Kidney glomerular epithelial cell (primary cell): ENCODE measurements around the gene SLIT3.
"Not testable (repeated sequence)": the region's sequence is repeated elsewhere in the genome, so short reads cannot be mapped to it uniquely, and the experiment has no call there.

Experiments used
- DNase-seq: peaks from one replicate; lab custom pipeline; 2025; lab: John Stamatoyannopoulos, UW

The SLIT3 gene

DNA sequence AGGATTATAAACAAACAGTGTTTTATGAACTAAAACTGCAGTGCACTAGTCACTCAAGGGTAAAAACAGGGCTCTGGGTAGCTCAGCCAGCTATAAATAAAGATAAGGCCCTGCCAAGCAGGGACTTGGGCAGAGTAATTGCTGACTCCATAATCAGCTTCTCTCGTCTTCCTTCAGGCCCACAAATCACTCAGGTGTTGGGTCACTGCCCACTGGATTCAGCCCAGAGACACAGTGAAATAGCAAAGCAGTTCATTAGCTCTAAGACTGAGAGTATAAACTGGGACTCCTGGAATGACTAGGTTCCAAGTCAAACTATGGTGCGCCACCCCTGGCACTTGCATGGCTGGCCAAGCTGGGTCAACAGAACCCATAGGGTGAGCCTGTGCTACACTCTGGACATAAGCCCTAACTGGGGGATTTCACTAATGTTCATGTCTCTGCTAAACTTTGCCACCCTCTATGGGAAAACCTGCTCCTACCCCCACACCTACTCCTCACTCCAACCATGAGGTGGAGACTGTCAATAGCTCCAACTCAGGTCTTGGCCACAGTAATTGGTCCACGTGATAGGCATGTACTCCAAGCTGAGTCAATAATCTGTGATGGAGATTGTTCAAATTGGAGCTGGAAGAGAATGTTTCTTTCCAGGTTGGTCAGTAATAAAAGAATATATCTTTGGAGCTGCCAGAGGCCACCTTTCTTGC, 158.5 kb downstream of the SLIT3 start:
- DNase-seq = peak; percentile 88

DNA sequence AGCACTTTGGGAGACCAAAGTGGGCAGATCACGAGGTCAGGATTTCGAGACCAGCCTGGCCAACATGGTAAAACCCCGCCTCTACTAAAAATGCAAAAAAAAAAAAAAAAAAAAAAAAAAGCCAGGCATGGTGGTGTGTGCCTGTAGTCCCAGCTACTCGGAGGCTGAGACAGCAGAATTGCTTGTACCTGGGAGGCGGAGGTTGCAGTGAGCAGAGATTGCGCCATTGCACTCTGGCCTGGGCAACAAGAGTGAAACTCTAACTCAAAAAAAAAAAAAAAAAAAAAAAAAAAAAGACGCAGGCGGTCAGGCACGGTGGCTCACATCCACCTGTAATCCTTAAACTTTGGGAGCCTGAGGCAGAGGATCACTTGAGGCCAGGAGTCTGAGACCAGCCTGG, 160.7 kb downstream of the SLIT3 start:
- not testable (repeated sequence) for DNase-seq

- peak; percentile 7 for DNase-seq
These were observed 161.4 kb downstream of the SLIT3 start for GRCh38 chr5:169139480-169140050.

DNA sequence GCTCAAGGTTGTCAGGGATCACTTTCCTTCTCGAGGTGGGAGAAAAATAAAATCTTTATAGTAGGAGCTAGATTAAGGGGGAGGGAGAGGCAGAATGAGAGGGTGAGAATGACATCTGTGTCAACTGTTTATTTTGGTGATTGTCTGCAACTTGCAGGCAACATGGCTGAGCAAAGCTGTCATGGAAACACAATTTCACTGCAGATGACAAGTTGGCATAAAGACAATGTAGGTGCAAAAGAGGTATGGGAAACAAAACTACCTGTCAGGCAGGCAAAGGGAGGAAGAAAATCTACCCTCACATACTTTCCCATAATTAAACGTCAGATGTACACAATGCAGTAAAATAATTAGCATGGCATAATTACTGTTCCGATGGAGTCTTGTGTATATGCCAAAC, 167.4 kb downstream of the SLIT3 start:
- no peak for DNase-seq

DNA sequence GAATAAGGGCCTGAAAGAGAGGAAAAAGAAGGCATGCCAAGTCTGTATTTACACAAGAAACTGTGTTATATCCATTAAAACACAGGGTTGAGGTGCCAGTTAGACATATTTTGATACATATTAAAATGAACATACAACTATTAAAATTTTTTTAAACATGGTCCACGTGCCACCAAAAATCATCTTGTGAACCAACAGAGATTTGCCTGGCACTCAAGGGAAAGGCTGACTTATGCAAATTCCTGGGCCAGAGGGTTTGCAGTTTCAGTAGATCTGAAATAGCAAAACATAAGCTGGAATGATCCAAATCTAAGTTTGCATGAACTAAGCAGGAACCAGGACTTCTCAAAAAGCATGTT, 168.7 kb downstream of the SLIT3 start:
- no peak for DNase-seq

DNA sequence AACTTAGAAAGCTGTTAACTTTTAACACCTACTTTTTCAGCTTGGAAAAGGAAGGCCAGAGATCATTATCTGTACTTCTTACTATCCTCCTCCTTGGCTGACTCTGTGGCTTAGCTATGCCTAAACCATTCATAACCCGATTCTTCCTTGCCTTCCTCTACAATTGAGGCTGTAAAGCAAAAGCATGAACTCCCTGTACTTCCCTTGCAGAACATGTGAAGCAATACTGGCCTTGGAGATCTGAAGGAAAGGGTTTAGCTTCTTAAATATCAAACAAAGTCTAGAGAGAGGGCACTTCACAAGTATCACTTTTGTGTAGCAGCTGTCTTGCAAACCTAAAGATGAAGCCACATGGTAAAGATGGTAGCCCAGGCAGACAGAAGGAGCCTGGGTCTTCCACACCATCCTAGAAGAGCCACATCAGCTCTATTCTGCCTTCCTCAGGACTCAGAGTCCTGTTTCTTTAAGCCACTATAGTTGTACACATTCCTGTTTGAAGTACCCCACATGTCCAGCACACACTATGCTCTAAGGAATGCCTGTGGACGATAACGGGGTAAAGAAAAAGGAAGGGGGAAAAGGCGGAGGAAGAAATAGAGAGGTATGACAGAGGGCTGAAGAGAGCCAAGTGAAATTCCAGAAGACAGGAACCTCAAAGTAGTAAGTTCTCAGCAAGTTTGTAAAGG, 169.2 kb downstream of the SLIT3 start:
- DNase-seq = no peak

DNA sequence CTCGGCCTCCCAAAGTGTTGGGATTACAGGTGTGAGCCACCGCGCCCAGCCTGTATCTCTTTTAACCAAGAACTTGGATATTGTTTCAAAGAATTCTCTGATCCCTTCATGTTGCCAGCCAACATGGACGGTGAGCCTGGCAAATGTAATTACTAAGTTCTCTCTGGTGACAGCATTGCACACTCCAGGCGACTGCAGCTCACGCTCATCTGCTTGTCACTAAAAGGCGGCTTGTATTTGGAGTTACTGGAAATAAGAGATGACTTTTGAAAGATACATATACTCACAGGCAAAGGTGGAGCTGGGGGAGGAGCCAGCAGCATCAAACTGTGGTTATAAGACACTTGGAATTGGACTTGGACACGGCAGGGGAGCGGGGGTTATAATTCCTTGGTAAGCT, 172.3 kb downstream of the SLIT3 start:
- DNase-seq = no peak

DNA sequence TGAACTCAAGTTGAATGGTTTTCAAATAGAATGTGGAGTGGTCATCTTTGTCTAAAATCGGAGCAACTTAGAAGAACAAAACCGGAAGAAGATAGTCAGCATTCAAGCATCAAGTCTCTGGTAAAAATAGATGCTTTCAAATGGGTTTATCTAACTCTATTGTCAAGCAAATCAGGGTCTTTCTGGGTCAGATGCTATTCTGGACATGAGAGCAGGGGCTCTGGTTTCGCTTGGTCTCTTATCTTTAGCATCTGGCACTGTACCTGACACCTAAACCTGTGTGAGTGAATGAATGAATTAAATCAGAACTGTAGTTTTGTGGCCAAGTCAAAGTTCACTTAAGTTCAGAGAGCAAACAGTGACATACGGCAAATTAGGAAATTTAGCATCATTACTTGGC, 173.5 kb downstream of the SLIT3 start:
- no peak for DNase-seq

GRCh38 chr5:169126481-169127021, 174.4 kb downstream of the SLIT3 start:
- peak; percentile 27 for DNase-seq

- DNase-seq = no peak
These were observed 175.4 kb downstream of the SLIT3 start for GRCh38 chr5:169125571-169125970.

DNA sequence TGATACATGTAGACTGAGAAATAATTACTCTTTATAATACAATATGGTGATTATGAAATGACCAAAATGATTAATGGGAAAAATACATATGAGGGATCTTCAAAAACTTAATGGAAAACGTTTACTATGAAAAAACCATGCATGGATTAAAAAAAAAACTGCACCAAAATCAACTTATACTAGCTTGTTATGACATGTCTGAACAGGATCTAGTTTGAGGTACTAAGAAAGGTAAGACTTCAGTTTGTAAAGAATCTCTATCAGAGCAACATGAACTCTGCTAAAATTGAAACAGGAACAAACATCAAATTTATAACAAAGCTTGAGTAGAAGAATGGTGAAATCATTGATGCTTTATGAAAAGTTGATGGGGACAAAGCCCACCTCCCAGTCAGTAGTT, 178.0 kb downstream of the SLIT3 start:
- no peak for DNase-seq

DNA sequence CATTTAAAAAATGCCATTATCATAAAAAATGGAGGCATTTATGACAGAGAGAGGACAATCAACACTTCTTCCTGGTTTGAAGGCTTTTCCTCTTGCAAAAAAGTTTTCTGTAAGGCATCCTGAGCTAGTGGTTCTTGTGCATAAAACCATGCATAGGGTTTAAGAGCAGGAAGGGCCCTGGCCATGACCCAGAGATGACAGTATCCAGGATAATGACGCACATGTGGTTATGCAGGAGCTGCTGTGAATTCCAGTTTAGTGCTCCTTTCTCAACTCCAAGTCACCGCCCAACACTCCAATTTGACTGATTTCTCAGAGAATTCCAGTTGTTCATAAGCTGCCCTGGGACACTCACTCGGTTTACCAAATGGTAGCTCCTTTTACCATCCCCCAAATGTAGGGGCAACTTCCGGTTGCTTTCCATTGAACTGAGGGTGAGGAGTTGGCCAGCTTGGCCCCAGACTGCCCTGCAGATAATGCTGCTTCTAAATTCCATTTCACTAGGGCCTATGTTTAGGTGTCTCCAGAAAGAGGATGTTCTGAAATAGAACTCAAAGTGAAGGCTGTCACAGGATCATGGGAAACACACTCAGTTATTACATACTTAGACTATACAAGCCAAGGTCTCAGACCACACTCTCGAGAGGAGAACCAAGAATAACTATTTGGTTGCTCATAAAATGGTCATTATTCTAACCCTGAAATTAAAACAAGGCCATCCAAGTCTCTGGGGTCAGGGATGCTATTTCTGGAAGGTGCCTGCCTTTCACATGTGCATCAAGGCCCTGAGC, 179.1 kb downstream of the SLIT3 start:
- DNase-seq = no peak

- DNase-seq = no peak
These were observed 181.5 kb downstream of the SLIT3 start for GRCh38 chr5:169119288-169120048.

DNA sequence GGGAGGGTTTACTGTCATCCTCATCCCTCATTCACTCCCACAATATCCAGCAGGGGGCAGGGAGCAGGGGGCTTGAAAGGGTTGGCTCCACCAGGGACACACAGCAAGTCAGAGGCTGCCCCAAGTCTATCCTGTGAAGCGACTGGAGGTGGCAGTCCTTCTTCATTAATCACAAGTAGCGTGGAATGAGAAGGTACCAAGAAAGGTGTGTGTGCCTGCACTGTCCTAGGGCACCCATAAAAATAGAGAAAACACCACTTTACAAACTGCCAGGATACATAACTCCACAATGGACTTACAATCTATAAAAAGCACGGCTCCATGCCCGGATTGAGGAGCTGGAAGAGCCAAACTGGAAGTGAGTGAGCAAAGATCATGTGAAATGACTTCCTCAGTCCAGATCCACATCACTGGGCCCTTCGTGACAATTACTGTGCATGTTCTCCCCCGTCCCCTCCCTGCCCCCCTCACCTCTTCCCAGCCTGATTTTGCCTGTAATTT, 183.9 kb downstream of the SLIT3 start:
- DNase-seq = no peak

GRCh38 chr5:169115461-169116124, 185.3 kb downstream of the SLIT3 start:
- no peak for DNase-seq

DNA sequence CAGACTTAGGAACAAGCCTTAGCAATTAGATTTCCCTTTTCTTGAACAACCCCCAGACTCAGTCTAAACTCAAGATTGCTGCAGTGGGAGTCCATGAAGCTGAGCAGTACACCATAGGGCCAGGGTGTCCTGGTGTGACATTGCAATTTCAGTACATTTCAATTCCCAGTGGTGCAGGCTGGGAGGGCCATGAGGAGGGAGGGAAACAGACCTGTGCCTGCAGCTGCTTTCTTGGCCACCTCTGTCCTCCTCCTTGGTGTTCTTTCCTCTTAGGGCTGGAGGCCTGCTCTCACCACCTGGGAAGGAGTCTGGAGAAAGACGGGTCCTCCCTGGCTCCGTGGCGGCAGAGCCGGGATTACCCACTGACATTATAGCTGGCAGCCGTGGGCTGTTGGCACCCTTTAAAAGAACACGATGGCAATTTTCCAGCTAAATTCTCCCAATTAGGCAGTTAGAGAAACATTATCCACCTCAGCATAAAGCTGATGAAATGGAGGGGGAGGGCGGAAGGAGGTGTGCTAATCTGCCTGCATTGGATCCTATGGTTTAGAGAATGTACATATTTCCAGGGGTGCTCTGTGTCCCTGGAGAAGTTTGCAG, 186.4 kb downstream of the SLIT3 start:
- no peak for DNase-seq

GRCh38 chr5:169112016-169112415, 188.9 kb downstream of the SLIT3 start:
- no peak for DNase-seq

- DNase-seq = peak; percentile 18
These were observed 193.8 kb downstream of the SLIT3 start for GRCh38 chr5:169106911-169107706.

DNA sequence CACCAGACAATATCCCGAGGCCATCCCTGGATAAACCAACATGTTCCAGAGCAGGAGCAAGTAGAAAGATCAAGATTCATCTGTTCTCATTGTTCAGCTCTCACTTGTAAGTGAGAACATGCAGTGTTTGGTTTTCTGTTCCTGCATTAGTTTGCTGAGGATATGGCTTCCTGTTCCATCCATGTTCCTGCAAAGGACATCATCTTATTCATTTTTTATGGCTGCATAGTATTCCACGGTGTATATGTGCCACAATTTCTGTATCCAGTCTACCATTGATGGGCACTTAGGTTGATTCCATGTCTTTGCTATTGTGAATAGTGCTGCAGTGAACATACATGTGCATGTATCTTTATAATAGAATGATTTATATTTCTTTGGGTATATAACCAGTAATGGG, 195.4 kb downstream of the SLIT3 start:
- not testable (repeated sequence) for DNase-seq
